Suprapubic skin (tissue), 4 donors: ENCODE measurements around the gene ZCCHC2. TPM values are rescaled to one million over a fixed set of nuclear protein-coding genes. Genes with fewer than 3 reads are reported as not detected.

Experiments used
- DNase-seq, 2 donors: peaks; one replicate each; pipeline ENCODE4 v3.0.0-alpha.2; 2019; ENCODE audit warnings: low spot score in 2 of 2
- H3K27ac ChIP-seq: fragments of 200-600 bp; sonication (generic); one replicate; pipeline ENCODE4 v1.5.1; 2019
- H3K27me3 ChIP-seq: fragments of 200-600 bp; sonication (generic); one replicate; pipeline ENCODE4 v1.5.1; 2019
- H3K36me3 ChIP-seq: fragments of 200-600 bp; sonication (generic); one replicate; pipeline ENCODE4 v1.5.1; 2019
- H3K4me1 ChIP-seq: fragments of 200-600 bp; sonication (generic); one replicate; pipeline ENCODE4 v1.5.1; 2019
- H3K4me3 ChIP-seq: fragments of 200-600 bp; sonication (generic); one replicate; pipeline ENCODE4 v1.5.1; 2019; ENCODE audit warnings: mild to moderate bottlenecking
- H3K9me3 ChIP-seq: fragments of 200-600 bp; sonication (generic); one replicate; pipeline ENCODE4 v1.5.1; 2019
- EP300 ChIP-seq: sonication (generic); formaldehyde crosslinking; IDR thresholded peaks from one replicate; pipeline ENCODE4 v1.6.1; 2017; ENCODE audit warnings: antibody characterized with exemption
- POLR2A ChIP-seq, 2 donors: fragments of 450-650 bp; IDR thresholded peaks; one replicate each; pipeline ENCODE4 v1.6.1; 2017; ENCODE audit warnings: antibody characterized with exemption in 2 of 2, mild to moderate bottlenecking in 2 of 2, moderate library complexity in 2 of 2
- POLR2AphosphoS5 ChIP-seq, 3 donors: sonication (generic); formaldehyde crosslinking; IDR thresholded peaks; one replicate each; pipeline ENCODE4 v1.6.1; 2017; ENCODE audit warnings: antibody characterized with exemption in 3 of 3
- WGBS: methylation state at CpG from one replicate; pipeline ENCODE4 v1.1.5; 2018; 5-methylcytosine and 5-hydroxymethylcytosine counted together
- total RNA-seq, 4 donors: library from RNA; depleted of rRNA; stranded (reverse); fragments of >200 nt; gene quantifications; one replicate each; pipeline ENCODE4 v1.1.0, GENCODE V29; 2016
- TF ChIP-seq, protein P1 (sequence below), 2 donors: fragments of 200-600 bp in 1 of 2; fragments of 450-650 bp in 1 of 2; sonication (generic) in 1 of 2; IDR thresholded peaks; one replicate each; pipeline ENCODE4 v1.5.1; 2016 to 2019; ENCODE audit warnings: antibody characterized with exemption in 2 of 2, mild to moderate bottlenecking in 1 of 2, moderate library complexity in 1 of 2

The ZCCHC2 gene
- total RNA-seq, 4 donors from 2014 or later = 22.7 to 43.5 (median 32.4) TPM

- H3K27me3 ChIP-seq = peaks cover 2% of the 10 kb centered on the region
- no peak for DNase-seq
- TF ChIP-seq, protein P1, sequence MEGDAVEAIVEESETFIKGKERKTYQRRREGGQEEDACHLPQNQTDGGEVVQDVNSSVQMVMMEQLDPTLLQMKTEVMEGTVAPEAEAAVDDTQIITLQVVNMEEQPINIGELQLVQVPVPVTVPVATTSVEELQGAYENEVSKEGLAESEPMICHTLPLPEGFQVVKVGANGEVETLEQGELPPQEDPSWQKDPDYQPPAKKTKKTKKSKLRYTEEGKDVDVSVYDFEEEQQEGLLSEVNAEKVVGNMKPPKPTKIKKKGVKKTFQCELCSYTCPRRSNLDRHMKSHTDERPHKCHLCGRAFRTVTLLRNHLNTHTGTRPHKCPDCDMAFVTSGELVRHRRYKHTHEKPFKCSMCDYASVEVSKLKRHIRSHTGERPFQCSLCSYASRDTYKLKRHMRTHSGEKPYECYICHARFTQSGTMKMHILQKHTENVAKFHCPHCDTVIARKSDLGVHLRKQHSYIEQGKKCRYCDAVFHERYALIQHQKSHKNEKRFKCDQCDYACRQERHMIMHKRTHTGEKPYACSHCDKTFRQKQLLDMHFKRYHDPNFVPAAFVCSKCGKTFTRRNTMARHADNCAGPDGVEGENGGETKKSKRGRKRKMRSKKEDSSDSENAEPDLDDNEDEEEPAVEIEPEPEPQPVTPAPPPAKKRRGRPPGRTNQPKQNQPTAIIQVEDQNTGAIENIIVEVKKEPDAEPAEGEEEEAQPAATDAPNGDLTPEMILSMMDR (IDR thresholded peaks at IDR 0.05) = no peak
- TF ChIP-seq POLR2AphosphoS5 (IDR thresholded peaks at IDR 0.05) (no peak), EP300 (no peak), POLR2A (IDR thresholded peaks at IDR 0.05) (no peak)
- H3K9me3 ChIP-seq = no peaks in the 10 kb centered on the region
- H3K4me3 ChIP-seq = no peak overlapping the region
- no peaks in the 10 kb centered on the region for H3K36me3 ChIP-seq
- WGBS = 86% methylated on average over 7 of the region's 12 CpGs
- no peaks in the 10 kb centered on the region for H3K4me1 ChIP-seq
- H3K27ac ChIP-seq = no peak overlapping the region
These were observed 82.9 kb downstream of the ZCCHC2 start for GRCh38 chr18:62605685-62606084.

DNA sequence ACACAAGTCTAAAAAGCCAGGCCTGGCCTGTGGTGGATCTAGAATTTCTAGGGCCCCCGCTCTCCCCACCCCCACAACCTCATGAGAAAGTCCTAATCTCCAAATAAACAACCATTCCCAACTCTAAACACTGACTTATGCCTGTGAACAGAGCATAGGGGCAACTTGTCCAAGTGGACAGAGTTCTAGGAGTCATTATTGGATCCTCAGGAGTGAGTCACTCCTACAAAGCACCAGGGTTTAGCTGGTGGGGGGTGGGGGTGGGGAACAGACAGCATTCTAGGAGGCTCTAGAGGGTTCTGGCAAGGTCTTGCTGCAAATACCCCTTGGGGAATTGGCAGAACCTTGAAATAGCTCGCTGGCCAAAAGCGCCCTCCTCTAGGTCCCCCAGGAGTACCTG lies 83.3 kb downstream of the ZCCHC2 start:
- DNase-seq = no peak
- no peak overlapping the region for H3K27ac ChIP-seq
- H3K27me3 ChIP-seq = peaks cover 2% of the 10 kb centered on the region
- no peaks in the 10 kb centered on the region for H3K36me3 ChIP-seq
- WGBS = 82% methylated on average over 3 of the region's 3 CpGs
- H3K4me3 ChIP-seq = no peak overlapping the region
- no peaks in the 10 kb centered on the region for H3K9me3 ChIP-seq
- no peaks in the 10 kb centered on the region for H3K4me1 ChIP-seq
- no peak for TF ChIP-seq POLR2AphosphoS5 (IDR thresholded peaks at IDR 0.05)
- no peak for TF ChIP-seq EP300
- TF ChIP-seq POLR2A (IDR thresholded peaks at IDR 0.05) = no peak
- TF ChIP-seq, protein P1 (IDR thresholded peaks at IDR 0.05) = no peak

DNA sequence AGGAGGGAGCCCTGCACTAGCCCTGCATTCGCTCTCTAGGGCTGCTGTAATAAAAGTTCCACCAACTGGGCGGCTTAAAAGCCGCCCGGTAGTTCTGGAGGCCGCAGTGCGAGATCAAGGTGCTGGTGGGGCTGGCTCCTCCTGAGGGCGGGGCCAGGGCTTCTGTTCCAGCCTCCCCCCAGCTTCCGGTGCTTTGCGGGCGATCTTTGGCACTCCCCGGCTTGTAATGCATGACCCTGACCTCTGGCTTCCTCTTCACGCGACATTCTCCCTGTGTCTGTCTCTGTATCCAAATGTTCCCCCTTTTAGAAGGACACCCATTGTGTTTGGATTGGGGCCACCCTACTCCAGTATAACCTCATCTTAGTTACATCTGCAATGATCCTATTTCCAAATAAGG lies 84.5 kb downstream of the ZCCHC2 start:
- H3K4me1 ChIP-seq = peaks cover 3% of the 10 kb centered on the region
- H3K36me3 ChIP-seq = no peaks in the 10 kb centered on the region
- no peak overlapping the region for H3K27ac ChIP-seq
- H3K27me3 ChIP-seq = peaks cover 9% of the 10 kb centered on the region
- DNase-seq = peak in 1 of 2 donors; percentile 64
- H3K4me3 ChIP-seq = no peak overlapping the region
- no peaks in the 10 kb centered on the region for H3K9me3 ChIP-seq
- 86% methylated on average over 13 of the region's 13 CpGs for WGBS
- TF ChIP-seq POLR2AphosphoS5 (IDR thresholded peaks at IDR 0.05) (no peak), POLR2A (IDR thresholded peaks at IDR 0.05) (no peak), EP300 (no peak)
- TF ChIP-seq, protein P1 (IDR thresholded peaks at IDR 0.05) = no peak

DNA sequence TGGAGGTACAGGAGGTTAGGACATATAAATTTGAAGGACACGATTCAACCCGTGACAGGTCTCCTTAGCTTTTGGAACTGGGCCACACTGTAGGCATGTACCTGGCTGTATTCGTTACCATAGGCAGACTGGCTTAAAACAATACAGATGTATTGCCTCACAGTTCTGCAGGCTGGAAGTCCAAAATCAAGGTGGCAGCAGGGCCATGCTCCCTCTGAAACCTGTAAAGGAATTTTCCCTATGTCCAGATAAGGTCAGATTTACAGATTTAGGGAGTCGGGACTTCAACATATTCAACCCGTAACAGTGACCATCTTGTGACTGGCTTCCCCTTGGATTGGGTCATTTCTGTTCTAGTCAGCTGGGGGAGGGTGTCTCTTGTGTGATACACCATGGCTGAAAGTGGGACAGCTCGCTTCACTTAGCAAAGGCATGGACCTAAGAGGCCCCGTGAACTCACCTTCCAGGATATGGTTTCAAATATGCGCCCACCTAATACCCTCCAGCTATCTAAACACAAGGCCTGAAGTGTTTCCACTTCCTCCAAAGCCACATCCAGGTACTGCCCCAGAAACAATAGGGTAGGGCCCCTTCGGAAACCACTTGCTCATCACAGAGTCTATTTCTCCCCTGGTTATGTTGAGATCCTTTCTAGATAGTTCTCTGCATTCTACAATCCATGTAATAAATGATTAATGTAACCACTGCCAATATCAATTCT lies 85.0 kb downstream of the ZCCHC2 start:
- DNase-seq = peak in 1 of 2 donors; percentile 9
- no peaks in the 10 kb centered on the region for H3K9me3 ChIP-seq
- H3K4me3 ChIP-seq = no peak overlapping the region
- 97% methylated on average over 9 of the region's 9 CpGs for WGBS
- H3K36me3 ChIP-seq = no peaks in the 10 kb centered on the region
- no peak for TF ChIP-seq EP300
- no peak for TF ChIP-seq POLR2A (IDR thresholded peaks at IDR 0.05)
- TF ChIP-seq, protein P1 (IDR thresholded peaks at IDR 0.05) = no peak
- no peak for TF ChIP-seq POLR2AphosphoS5 (IDR thresholded peaks at IDR 0.05)
- H3K4me1 ChIP-seq = peaks cover 3% of the 10 kb centered on the region
- no peak overlapping the region for H3K27ac ChIP-seq
- H3K27me3 ChIP-seq = peaks cover 10% of the 10 kb centered on the region

DNA sequence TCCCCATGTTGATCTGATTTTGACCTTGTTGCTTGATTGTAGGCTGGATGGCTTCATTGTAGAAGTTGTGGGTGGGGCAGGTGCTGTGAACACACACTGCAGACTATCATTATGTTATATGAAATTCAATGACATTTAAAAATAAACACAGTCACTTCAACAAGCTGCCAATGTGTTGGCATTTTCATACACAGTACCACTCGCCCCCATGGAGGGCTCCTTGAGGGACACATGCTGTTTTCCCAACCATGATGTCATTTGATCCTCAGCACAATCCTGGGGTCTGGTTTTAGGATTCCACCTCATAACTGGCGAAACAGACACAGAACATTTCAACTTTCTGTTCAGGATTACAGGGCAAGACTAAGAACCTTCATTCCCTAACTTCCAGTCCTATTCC lies 86.9 kb downstream of the ZCCHC2 start:
- Histone ChIP-seq H3K27me3 (peaks cover 10% of the 10 kb centered on the region), H3K27ac (no peak overlapping the region), H3K36me3 (no peaks in the 10 kb centered on the region), H3K4me3 (no peak overlapping the region), H3K9me3 (no peaks in the 10 kb centered on the region), H3K4me1 (peaks cover 3% of the 10 kb centered on the region)
- peak in 1 of 2 donors; percentile 13 for DNase-seq
- 81% methylated on average over 2 of the region's 2 CpGs for WGBS
- no peak for TF ChIP-seq EP300
- TF ChIP-seq POLR2AphosphoS5 (IDR thresholded peaks at IDR 0.05) = no peak
- TF ChIP-seq, protein P1 (IDR thresholded peaks at IDR 0.05) = no peak
- no peak for TF ChIP-seq POLR2A (IDR thresholded peaks at IDR 0.05)
